GM10248 (cell line): ENCODE results near the gene SCN5A.

ENCODE experiments used
- CTCF ChIA-PET: fragments of 300-600 bp; sonication (Branson Sonifier 250); formaldehyde crosslinking; extraction: SDS; loops from one replicate; lab custom pipeline; 2021; ENCODE audit warnings: antibody characterized with exemption; lab: Yijun Ruan, JAX
- POLR2A ChIA-PET: fragments of 350-650 bp; sonication (Branson Sonifier 250); formaldehyde crosslinking; extraction: SDS; loops from one replicate; lab custom pipeline; 2020; ENCODE audit warnings: antibody characterized with exemption; lab: Yijun Ruan, JAX
- DNase-seq: peaks from one replicate; pipeline ENCODE4 v3.0.0; 2012; ENCODE audit errors: extremely low spot score
- TF ChIP-seq, protein P1 (sequence below): IDR thresholded peaks from 2 replicates; pipeline ENCODE4 v1.5.1; 2012; ENCODE audit warnings: mild to moderate bottlenecking, low read depth; ENCODE audit errors: extremely low read depth, missing control alignments, control extremely low read depth

SCN5A gene

DNA sequence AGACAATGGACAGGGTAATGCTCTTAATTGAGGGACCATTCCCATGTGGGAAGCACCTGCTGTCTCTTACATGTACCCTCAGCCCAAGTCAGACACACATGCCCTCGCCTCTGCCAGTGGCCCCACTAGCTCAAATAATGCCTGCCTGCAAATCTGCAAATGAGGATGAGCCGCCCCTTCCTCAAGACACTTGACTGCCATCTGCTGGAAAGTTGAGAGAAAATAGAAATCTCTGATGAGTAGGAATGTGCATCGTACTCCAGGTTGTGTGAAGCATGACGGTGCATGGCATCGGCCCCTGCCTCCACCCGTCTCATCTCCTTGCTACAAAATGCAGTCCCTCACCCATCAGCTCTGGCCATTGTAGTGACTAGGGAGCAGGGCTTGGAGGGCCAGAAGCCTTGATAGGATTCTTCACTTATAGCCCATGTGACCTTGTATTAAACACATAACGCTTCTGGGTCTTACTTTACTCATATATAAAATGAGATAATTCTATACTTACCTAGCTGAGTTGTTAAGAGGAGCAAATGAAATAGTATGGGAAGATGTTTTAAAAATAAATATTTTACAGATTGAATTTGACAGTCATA, 6.3 kb upstream of the SCN5A start:
- CTCF ChIA-PET: interaction anchor here (0.6 to 4.1 kb wide), 13 partner anchors 8 to 783 kb away, joined by 3 to 36 read pairs (median 3); partner anchors contain the start of gene EXOG
- TF ChIP-seq, protein P1, sequence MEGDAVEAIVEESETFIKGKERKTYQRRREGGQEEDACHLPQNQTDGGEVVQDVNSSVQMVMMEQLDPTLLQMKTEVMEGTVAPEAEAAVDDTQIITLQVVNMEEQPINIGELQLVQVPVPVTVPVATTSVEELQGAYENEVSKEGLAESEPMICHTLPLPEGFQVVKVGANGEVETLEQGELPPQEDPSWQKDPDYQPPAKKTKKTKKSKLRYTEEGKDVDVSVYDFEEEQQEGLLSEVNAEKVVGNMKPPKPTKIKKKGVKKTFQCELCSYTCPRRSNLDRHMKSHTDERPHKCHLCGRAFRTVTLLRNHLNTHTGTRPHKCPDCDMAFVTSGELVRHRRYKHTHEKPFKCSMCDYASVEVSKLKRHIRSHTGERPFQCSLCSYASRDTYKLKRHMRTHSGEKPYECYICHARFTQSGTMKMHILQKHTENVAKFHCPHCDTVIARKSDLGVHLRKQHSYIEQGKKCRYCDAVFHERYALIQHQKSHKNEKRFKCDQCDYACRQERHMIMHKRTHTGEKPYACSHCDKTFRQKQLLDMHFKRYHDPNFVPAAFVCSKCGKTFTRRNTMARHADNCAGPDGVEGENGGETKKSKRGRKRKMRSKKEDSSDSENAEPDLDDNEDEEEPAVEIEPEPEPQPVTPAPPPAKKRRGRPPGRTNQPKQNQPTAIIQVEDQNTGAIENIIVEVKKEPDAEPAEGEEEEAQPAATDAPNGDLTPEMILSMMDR: peak; percentile 42
- peak; percentile 31 for DNase-seq
- POLR2A ChIA-PET: no interaction called here

DNA sequence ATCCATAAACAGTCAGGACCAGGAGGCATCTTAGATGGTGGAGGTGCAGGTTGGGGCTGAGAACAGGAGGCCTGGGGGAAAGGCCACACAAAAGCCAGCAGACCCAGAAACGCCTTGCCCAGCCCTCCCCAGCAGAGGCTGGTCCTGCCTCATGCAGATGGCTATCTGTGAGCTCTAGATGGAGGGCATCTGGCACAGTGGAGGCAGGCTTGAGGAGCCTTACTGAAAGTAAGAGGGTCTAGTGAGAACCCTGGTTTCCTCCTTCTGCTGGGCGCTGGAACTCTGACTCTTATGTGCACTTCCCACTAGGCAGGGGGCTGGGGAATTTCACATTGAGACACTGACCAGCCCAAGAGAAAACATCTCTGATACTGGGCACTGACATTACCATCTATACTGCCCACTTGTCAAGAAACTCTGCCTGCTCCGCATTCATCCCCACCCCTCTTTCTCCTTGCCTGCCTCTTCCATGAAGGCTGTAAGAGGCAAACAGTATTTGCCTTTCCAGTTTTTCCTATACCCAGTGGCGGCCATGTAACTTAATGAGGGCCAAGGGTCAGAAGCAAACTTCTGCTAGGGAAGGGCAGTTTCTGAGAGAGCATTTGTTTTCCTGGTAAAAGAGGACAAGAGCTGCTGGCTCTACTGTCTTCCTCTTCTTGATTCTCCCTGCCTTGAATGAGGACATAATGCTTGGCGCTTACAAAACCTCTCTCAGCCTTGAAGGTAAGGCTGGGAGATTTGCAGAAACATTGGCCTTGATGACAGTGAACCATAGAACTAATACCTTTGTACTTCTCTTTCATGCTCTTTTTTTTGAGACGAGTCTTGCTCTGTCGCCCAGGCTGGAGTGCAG, 4.4 kb upstream of the SCN5A start:
- DNase-seq: no peak
- TF ChIP-seq, protein P1: no peak
- ChIA-PET CTCF (interaction anchor here (1.2 to 4.1 kb wide), 6 partner anchors 11 to 158 kb away, joined by 3 to 67 read pairs (median 20); partner anchors contain the start of gene EXOG), POLR2A (no interaction called here)

DNA sequence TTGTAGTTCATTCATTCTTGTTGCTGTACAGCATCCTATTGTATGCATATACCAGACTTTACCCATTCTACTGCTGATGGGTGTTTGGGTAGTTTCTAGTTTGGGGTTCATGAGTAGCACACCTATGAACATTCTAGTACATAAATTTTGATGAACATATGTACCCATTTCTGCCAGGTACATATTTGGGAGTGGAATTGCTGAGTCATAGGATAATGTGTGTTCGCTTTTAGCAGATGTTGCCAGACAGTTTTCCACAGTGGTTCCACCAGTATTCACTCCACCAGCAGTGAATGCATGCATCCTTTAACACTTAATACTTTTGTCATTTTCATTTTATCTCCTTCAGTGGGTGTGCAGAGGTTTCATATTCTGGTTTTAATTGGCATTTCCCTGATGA, 3.4 kb upstream of the SCN5A start:
- TF ChIP-seq, protein P1: no peak
- ChIA-PET CTCF (interaction anchor here (1.8 to 3.6 kb wide), 6 partner anchors 8 to 306 kb away, joined by 6 to 67 read pairs (median 19); partner anchors contain the start of genes EXOG and XYLB), POLR2A (no interaction called here)
- DNase-seq: no peak

DNA sequence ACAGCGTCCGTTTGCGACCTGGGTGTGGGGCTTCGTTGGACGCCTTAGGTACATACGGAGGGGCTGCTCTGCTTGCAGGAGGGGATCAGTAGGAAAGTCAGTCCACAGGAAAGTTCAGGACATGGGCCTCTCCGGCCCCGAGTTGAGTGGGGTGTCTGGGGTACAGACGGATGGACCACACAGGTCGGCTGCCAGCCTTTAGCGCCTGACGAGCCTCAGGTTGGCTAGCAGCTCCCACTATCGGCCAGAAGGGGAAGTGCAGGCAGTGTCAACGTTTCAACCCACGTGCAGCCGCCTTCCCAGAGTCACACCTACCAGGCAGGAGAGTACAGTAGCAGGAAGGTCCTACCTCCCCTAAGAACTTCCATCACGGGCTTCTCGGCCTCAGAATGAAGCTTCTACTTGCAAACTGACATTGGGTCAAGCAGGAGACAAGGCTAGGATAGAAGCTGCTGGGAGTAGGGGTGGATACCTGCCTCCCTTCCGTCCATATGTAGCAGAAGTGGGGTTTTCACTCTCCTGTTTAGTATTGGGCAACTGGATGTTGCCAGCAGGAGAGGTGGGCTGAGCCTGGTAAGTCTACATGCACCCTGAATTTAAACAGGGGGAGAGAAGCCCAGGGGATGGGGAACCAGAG, 1.8 kb upstream of the SCN5A start:
- ChIA-PET CTCF (interaction anchor here (0.6 to 3.6 kb wide), 37 partner anchors 9 to 676 kb away, joined by 3 to 67 read pairs (median 4); partner anchors contain the start of genes EXOG and XYLB), POLR2A (no interaction called here)
- TF ChIP-seq, protein P1: peak; percentile 99
- DNase-seq: peak; percentile 84

DNA sequence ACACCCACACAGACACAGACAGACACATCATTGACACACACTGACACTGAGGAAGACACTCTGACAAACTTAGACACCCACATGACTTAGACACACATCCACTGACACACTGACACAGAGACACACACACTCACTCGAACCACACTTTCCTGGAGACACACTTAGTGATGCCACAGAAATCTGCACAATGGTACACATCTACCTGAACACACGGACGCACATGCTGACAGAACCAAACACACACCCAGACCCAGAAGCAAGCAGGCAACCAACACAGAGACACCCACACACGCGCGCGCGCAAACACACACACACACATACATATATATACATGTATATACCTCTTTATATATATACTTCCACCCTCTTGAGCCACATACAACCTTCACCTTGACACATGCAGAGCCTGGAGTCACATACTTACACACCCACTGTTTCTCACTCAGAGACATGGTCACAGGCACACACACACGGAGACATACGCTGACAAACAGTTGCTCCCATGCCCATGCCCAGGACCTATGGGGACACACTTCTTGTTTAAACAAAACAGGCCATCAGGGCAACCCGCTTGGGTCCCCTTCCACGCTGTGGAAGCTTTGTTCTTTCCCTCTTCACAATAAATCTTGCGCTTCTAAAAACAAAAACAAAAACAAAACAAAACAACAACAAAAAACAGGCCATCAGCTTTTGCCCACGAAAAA, 913 bp upstream of the SCN5A start:
- POLR2A ChIA-PET: no interaction called here
- CTCF ChIA-PET: interaction anchor here (0.7 to 3.6 kb wide), 27 partner anchors 8 to 304 kb away, joined by 3 to 67 read pairs (median 5); partner anchors contain the start of genes EXOG and XYLB
- TF ChIP-seq, protein P1: no peak
- no peak for DNase-seq
